Natural killer cell (primary cell): ENCODE data around the gene CDC42BPA. TPM values are rescaled to one million over a fixed set of nuclear protein-coding genes. Genes with fewer than 3 reads are reported as not detected.
A peak's percentile ranks its signal among the peaks of the same experiment; 100 is the strongest.

Experiments used
- ATAC-seq, 3 donors: fragments of 150-1000 bp in 2 of 3; fragments of 200-7000 bp in 1 of 3; cut with Tn5 transposase; 1 replicate in 1 of 3; 2 replicates in 2 of 3; pipeline ENCODE4 v1.10.0; 2021; ENCODE audit warnings: mild to moderate bottlenecking in 2 of 3, moderate library complexity in 2 of 3
- DNase-seq, 2 donors: peaks; one replicate each; pipeline versions ENCODE4 v3.0.0 to v3.0.0-alpha.2; 2013 to 2021; ENCODE audit warnings: mixed read lengths in 1 of 2
- H3K27ac ChIP-seq: one replicate; pipeline ENCODE4 v1.5.1; 2013; ENCODE audit warnings: mild to moderate bottlenecking, low read length
- H3K27me3 ChIP-seq: one replicate; pipeline ENCODE4 v1.6.1; 2013; ENCODE audit warnings: low read length; ENCODE audit not compliant: control insufficient read depth, insufficient read depth
- H3K36me3 ChIP-seq: one replicate; pipeline ENCODE4 v1.6.1; 2013; ENCODE audit warnings: low read length; ENCODE audit not compliant: control insufficient read depth, insufficient read depth
- H3K4me1 ChIP-seq: one replicate; pipeline ENCODE4 v1.6.1; 2013; ENCODE audit warnings: low read length; ENCODE audit not compliant: control insufficient read depth, insufficient read depth
- H3K4me3 ChIP-seq: one replicate; pipeline ENCODE4 v1.5.1; 2013; ENCODE audit warnings: low read length
- H3K9me3 ChIP-seq: one replicate; pipeline ENCODE4 v1.6.1; 2013; ENCODE audit warnings: low read length; ENCODE audit not compliant: control insufficient read depth, insufficient read depth
- H3K27ac Mint-ChIP-seq, 2 donors: one replicate each; pipeline ENCODE4 v1.8.0; 2022; ENCODE audit warnings: mild to moderate bottlenecking in 2 of 2, mixed read lengths in 2 of 2, moderate library complexity in 1 of 2
- H3K27me3 Mint-ChIP-seq, 2 donors: one replicate each; pipeline ENCODE4 v1.8.0; 2022; ENCODE audit warnings: low read depth in 2 of 2, mixed read lengths in 2 of 2
- H3K36me3 Mint-ChIP-seq: one replicate; pipeline ENCODE4 v1.8.0; 2022; ENCODE audit warnings: mixed read lengths
- H3K4me1 Mint-ChIP-seq, 2 donors: one replicate each; pipeline ENCODE4 v1.8.0; 2022; ENCODE audit warnings: mixed read lengths in 2 of 2
- H3K4me3 Mint-ChIP-seq: one replicate; pipeline ENCODE4 v1.8.0; 2022; ENCODE audit warnings: mild to moderate bottlenecking, moderate library complexity, mixed read lengths
- H3K9me3 Mint-ChIP-seq, 2 donors: one replicate each; pipeline ENCODE4 v1.8.0; 2022; ENCODE audit warnings: mixed read lengths in 2 of 2
- CTCF ChIP-seq: fragments of 200-600 bp; IDR thresholded peaks from one replicate; pipeline ENCODE4 v1.8.0; 2022; ENCODE audit warnings: antibody characterized with exemption
- WGBS: methylation state at CpG from one replicate; pipeline ENCODE4 v1.1.7; 2013; ENCODE audit warnings: missing lambda C conversion rate; ENCODE audit not compliant: insufficient coverage; 5-methylcytosine and 5-hydroxymethylcytosine counted together
- intact Hi-C: fragments of 100-400 bp; cut with micrococcal nuclease; formaldehyde crosslinking; loops from one replicate; pipeline ENCODE4 v1.14.2; 2022
- total RNA-seq, 4 donors: library from RNA; stranded (reverse); fragments of 120-200 nt in 1 of 4; gene quantifications; one replicate each; pipeline versions ENCODE4 v1.2.3 to v1.2.4, GENCODE V29; 2013 to 2022

CDC42BPA gene
- total RNA-seq, 3 donors from 2014 or later (not counting 1 experiment from before 2014, with no cell fraction given) = 0.14 to 2.4 (median 0.77) TPM

GRCh38 chr1:226940029-226940805, 378.1 kb downstream of the CDC42BPA start, which contains the start of gene COQ8A:
TSS of gene COQ8A (plus strand) at chr1:226940294. CDS start at chr1:226961386, 21,092 bp downstream.
- Mint-ChIP-seq H3K27me3 (no peaks in the 10 kb centered on the region), H3K36me3 (peaks cover 5% of the 10 kb centered on the region), H3K9me3 (peaks cover 3 to 4% of the 10 kb centered on the region in 2 donors), H3K4me1 (peaks cover 48 to 62% of the 10 kb centered on the region in 2 donors), H3K4me3 (peak within 1 kb of the TSS; percentile 94), H3K27ac (peak within 1 kb of the TSS; percentile 96)
- TF ChIP-seq CTCF = no peak
- intact Hi-C loops = loop anchor here (2.0 kb wide), 1 partner anchor 57 kb away; no protein-coding TSS in a partner anchor
- Histone ChIP-seq H3K9me3 (peaks cover 4% of the 10 kb centered on the region), H3K36me3 (no peaks in the 10 kb centered on the region), H3K4me3 (peak within 1 kb of the TSS; percentile 85), H3K27me3 (no peaks in the 10 kb centered on the region), H3K27ac (peak within 1 kb of the TSS; percentile 99), H3K4me1 (peaks cover 26% of the 10 kb centered on the region)
- WGBS = under 1% methylated on average over 73 of the region's 73 CpGs
- ATAC-seq (peak; percentile 89 to 96 (median 91)), DNase-seq (peak; percentile 99 to 100)

Other genes starting within 250 kb of the CDC42BPA start
- 10 to 100 TPM in 2 of 3 donors, 1 to 10 TPM in 1; 9.7 to 14.0 (median 10.7) TPM for gene ZNF678, start 245.1 kb upstream of the CDC42BPA start, total RNA-seq